HG03039 (cell line): Measurements from ENCODE around the gene TOR4A.
"Not testable (repeated sequence)": the region's sequence is repeated elsewhere in the genome, so short reads cannot be mapped to it uniquely, and the experiment has no call there.

Source experiments
- ATAC-seq: cut with Tn5 transposase; IDR thresholded peaks from one replicate; pipeline ENCODE4 v1.9.1; 2021; ENCODE audit warnings: mild to moderate bottlenecking, moderate library complexity; ENCODE audit not compliant: unreplicated experiment

TOR4A gene

GRCh38 chr9:137315581-137316011 is 38.1 kb downstream of the TOR4A start:
- ATAC-seq, result no peak

- ATAC-seq, result no peak
These were observed 38.8 kb downstream of the TOR4A start for GRCh38 chr9:137316012-137316981.

- ATAC-seq, result no peak
These were observed 39.6 kb downstream of the TOR4A start for GRCh38 chr9:137317021-137317717.

- no peak for ATAC-seq
These were observed 40.4 kb downstream of the TOR4A start for GRCh38 chr9:137317718-137318511.

GRCh38 chr9:137318602-137319001 is 41.1 kb downstream of the TOR4A start:
- ATAC-seq, result no peak

- no peak for ATAC-seq
These were observed 41.6 kb downstream of the TOR4A start for GRCh38 chr9:137319011-137319738.

- ATAC-seq, result no peak
These were observed 42.4 kb downstream of the TOR4A start for GRCh38 chr9:137319739-137320551.

- ATAC-seq, result no peak
These were observed 43.2 kb downstream of the TOR4A start for GRCh38 chr9:137320555-137321384.

GRCh38 chr9:137321726-137322361 is 44.3 kb downstream of the TOR4A start:
- no peak for ATAC-seq

GRCh38 chr9:137323531-137324331 is 46.2 kb downstream of the TOR4A start:
- no peak for ATAC-seq

GRCh38 chr9:137325124-137325523 is 47.6 kb downstream of the TOR4A start:
- ATAC-seq, result no peak

GRCh38 chr9:137325799-137326198 is 48.3 kb downstream of the TOR4A start:
- ATAC-seq, result no peak

- no peak for ATAC-seq
These were observed 49.0 kb downstream of the TOR4A start for GRCh38 chr9:137326445-137327065.

GRCh38 chr9:137327641-137328550 is 50.4 kb downstream of the TOR4A start:
- ATAC-seq, result not testable (repeated sequence)

- not testable (repeated sequence) for ATAC-seq
These were observed 52.1 kb downstream of the TOR4A start for GRCh38 chr9:137329590-137329989.

- ATAC-seq, result no peak
These were observed 53.2 kb downstream of the TOR4A start for GRCh38 chr9:137330689-137331088.
